ENCODE data around the gene AP1B1.

Gene AP1B1

GRCh38 chr22:29330291-29330690, 58.1 kb downstream of the AP1B1 start:
- DNase-seq, result no peak

DNA sequence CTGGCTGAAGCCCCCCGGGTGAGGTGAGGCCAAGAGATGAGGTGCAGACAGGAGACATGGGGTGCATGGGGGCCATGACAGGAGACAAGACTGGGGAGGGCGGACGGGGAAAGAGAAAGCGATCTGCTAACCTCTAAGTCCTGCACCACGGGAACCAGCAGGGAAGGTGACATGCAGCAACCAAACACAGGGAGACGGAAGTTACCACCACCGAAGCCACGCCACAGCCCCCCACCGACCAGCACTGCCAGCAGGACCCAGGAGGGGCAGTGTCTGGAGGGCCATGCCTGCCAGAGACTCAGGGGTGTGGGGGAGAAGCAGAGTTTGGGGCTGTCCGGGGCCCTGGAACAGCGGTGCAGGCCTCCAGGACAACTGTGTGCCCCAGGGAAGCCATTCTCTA, 58.8 kb downstream of the AP1B1 start:
- DNase-seq, result no peak

- DNase-seq, result no peak
These were observed 59.5 kb downstream of the AP1B1 start for GRCh38 chr22:29328566-29329500.

- no peak for DNase-seq
These were observed 60.3 kb downstream of the AP1B1 start for GRCh38 chr22:29328055-29328454.

DNA sequence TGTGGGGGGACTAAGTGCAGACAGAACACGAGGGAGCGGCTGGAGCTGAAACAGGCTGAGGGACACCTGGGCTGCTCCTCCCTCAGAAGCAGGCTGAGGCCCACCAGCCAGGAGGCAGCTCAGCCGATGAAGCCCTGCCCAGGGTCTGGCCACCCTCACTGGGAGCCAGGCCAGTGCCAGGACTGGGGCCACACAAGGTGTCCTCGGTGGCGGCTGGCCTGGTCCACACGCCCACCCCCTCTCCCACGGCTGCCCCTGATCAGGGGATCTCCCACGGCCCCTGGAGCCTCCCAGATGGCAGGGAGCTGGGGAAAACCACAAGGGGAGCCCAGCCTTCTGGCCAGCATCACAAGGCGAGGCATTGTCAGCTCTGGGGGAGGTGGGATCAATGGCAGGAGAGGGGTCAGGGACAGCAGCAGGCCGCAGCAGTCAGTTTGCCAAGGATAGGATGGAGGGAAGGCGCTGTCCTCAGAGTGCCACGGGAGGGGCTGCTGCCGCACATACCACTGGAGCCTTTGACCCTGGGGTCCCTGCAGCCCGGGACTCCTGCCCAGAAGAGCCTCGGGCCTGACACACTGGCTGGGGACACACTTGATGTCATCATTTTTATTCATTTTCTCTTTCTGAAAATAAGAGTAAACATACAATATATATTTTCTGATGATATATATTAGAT, 61.1 kb downstream of the AP1B1 start:
- DNase-seq, result no peak

GRCh38 chr22:29326481-29326880, 61.9 kb downstream of the AP1B1 start:
- no peak for DNase-seq

- DNase-seq, result no peak
These were observed 62.5 kb downstream of the AP1B1 start for GRCh38 chr22:29325785-29326315.

DNA sequence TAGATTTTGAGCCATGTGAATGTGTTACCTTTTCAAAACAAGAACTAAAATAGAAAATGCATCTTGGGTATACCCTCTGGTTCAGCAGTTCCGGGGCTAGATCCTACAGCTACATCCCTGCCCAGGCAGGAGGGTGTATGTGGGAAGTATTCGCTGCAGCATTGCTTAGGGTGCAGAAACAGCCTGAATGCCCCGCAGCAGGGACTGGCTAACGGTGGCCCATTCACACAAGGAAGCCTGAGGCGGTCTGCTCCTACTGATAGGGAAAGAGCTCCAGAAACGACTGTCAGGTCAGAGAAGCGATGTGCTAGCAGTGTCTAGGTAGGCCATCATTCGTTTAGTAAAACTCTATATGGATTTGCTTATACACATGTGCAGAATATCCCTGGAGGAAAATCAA, 63.0 kb downstream of the AP1B1 start:
- DNase-seq, result no peak

DNA sequence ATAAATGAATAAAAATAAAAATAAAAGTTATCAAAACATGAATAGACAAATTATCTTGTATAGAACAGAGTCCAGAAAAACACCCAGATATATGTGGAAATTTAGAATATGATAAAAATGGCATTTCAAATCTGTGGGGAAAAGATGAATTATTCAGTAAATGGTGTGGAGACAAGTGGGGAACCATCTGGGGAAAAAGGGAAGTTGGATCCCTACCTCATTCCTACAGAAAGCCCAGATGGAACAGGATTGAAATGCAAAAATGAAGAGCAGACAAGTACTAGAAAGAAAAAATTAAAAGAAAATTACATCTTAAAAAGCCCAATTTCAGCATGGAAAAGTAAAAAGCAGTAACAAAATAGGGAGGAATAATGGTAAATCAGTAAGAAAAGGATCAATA, 64.7 kb downstream of the AP1B1 start:
- DNase-seq, result no peak

GRCh38 chr22:29320546-29320945, 67.8 kb downstream of the AP1B1 start:
- no peak for DNase-seq

DNA sequence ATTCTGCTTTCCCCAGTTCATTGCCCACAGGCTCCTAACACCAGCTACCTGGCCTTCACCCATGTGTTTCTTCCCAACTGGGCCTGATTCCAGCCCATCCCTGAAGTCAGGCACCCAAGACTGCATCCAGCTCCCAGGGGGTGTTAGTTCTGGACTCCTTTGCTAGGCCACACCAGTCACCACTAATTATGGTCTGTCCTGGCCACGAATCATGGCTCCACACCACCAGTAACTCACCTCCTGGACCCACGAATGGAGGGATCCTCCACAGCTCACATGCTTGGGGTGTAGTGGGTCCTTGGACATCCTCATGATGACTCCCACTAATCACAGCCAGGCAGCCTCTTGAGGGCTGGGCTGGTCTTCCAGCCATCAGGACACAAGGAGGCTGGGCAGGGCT, 69.3 kb downstream of the AP1B1 start:
- no peak for DNase-seq

GRCh38 chr22:29317827-29318454, 70.4 kb downstream of the AP1B1 start:
- no peak for DNase-seq

DNA sequence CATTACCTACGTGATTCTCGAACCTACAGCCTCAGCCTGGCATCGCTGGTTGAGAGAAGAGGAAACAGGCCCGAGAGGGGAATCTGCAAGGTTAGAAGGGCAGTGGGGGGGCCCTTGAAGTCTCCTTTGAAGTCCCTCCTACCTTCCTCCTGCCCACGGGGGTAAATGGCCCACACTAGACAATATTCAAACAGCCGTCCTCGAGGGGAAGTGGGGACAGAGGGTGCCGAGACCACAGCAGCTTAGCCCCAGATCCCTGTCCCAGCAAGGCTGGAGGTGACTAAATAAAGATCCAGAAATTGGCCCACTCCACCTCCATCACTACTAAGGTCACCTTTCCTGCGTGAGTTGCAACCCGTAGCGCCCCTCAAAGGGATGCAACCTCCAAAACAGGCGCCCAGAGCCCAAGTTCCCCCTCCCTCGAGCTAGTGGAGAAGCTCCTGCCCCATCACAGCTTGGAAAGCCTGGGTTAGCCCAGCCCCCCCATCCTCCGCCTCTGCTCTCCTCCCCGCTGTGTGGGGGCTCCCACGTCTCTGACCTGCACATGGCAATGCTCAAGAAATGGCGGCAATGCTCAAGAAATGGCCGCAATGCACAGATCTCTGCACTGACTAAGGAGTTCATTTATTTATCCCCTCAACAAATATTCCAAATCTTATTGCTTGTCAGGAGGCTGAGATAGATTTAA, 72.1 kb downstream of the AP1B1 start:
- DNase-seq, result no peak

DNA sequence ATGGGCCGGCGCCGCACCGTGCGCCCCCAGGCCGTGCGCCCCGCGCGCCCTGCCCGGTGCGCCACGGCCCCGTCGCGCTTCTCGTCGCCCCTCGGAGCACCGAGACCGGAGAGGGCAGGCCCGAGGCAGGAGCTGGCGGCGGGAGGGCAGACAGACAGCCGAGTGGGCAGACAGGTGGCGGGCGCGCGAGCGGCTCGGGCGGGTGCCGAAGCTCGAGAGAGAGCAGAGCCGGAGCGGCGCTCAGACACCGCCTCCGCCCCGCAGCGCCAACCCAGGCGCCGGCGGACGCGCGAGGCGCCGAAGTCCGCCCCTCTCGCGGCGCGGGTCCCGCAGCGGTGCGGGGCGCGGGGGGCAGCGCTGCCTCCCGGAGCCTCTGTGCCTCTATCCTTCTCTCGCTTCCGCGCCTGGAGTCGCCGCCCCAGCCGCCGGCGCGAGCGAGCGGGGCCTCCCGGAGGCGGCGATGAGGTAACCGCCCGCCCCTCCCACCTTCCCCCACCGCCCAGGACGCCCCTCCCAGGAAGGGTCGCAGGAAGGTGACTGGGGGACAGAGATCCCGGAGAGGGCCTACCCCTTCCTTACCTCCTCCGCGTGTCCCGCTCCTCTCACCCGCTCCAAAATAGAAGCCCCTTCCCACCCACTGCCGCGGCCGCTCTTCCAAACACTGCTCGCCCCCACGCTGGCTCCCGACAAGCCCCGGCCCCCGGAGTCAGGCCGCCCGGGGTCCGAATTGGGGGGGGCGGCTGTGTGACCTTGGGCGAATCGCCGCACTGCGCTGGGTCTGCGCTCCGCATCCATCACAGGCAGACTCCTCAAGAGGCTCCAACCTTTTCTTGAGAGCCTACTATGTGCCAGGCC, 72.9 kb downstream of the AP1B1 start, which contains the start of gene RASL10A:
Gene RASL10A, minus strand, starts transcription at position 412 of the 855 bp plus-strand sequence. CDS start 451 bp downstream, outside the sequence.
- DNase-seq, result no peak

GRCh38 chr22:29314537-29315285, 73.7 kb downstream of the AP1B1 start:
- DNase-seq, result no peak

DNA sequence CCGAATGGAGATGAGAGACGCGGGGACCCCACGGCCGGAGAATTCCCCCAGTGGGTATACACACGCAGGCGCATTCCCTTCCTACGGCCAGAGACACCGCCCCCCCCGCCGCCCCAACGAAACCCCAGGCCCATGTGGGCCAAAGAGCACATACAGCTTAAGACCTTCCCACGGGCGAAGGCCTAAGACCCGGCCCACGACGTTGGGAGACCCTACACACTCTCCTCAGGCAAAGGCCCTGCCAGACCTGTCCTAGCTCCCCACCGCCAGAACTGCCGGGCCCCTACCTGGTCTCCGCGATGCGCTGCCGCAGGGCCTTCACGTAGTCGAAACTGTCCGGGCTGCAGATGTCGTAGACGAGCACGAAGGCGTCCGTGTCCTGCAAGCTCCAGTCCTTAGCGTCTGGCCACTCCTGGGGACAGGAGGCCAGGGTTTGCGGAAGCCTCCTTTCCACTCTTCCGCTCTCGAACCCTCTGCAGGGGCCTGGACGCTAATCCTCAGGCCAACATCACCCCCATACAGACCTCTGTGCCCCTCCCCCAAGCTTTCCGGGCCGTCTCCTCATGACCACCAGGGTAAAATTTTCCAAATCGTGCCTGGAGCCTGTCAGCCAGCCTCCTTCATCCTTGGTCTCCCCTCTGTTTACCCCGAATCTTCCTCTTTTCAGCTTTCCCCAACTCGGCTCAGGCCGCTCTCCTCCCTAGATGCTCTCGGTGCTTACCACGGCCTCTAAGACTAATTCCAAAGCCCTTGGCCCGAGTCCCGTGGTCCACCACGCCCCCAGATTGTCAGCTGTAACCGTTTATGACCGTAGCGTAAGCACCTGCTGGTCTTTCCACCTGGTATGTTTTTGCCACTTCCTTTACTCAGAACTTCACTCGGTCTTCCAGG, 74.5 kb downstream of the AP1B1 start:
- no peak for DNase-seq

GRCh38 chr22:29313126-29313575, 75.2 kb downstream of the AP1B1 start:
- no peak for DNase-seq

- DNase-seq, result no peak
These were observed 75.9 kb downstream of the AP1B1 start for GRCh38 chr22:29312218-29313125.
